NOMO-1 treated with DMSO at 0.1 percent for 48 hours (cell line): ENCODE results near the gene PRTN3.
A peak's percentile ranks its signal among the peaks of the same experiment; 100 is the strongest.
"Not testable (repeated sequence)": the region's sequence is repeated elsewhere in the genome, so short reads cannot be mapped to it uniquely, and the experiment has no call there.

Experiments used
- DNase-seq: peaks from one replicate; lab custom pipeline; 2025; ENCODE audit not compliant: unreplicated experiment; lab: John Stamatoyannopoulos, UW

The PRTN3 gene

GRCh38 chr19:877992-878660 is 37.3 kb downstream of the PRTN3 start:
- not testable (repeated sequence) for DNase-seq

DNA sequence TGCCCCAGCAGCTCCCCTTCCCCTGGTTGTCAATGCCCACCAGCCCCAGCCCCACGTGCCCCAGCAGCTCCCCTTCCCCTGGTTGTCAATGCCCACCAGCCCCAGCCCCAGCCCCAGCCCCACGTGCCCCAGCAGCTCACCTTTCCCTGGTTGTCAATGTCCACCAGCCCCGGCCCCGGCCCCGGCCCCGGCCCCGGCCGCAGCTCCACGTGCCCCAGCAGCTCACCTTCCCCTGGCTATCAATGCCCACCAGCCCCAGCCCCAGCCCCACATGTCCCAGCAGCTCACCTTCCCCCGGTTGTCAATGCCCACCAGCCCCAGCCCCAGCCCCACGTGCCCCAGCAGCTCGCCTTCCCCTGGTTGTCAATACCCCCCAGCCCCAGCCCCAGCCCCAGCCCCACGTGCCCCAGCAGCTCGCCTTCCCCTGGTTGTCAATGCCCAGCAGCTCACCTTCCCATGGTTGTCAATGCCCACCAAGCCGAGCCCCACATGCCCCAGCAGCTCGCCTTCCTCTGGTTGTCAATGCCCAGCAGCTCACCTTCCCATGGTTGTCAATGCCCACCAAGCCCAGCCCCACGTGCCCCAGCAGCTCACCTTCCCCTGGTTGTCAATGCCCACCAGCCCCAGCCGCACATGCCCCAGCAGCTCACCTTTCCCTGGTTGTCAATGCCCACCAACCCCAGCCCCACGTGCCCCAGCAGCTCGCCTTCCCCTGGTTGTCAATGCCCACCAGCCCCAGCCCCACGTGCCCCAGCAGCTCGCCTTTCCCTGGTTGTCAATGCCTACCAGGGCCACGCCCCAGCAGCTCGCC is 38.2 kb downstream of the PRTN3 start:
- DNase-seq: not testable (repeated sequence)

DNA sequence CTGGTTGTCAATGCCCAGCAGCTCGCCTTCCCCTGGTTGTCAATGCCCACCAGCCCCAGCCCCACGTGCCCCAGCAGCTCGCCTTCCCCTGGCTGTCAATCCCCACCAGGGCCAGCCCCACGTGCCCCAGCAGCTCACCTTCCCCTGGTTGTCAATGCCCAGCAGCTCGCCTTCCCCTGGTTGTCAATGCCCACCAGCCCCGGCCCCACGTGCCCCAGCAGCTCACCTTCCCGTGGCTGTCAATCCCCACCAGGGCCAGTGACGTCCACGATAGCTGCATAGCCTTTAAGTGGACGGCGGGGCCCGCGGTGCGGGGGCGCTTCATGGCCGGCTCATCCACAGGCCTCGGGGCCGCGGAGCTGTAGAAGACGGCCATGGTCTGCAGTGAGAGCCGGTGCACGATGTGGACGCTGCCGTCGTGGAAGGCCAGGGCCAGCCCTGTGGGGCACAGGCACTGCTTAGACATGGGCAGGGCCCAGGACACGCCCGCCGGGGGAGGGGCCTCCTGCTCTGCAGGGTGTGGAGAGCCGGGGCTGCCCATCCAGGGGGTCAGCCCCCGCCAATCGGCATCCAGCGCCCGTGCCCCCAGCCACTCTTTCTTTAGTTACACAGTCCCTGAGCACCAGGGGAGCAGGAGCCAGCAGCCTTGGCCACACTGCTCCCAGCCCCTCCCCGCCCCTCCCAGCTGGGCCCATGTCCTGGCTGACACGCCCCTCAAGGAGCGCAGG is 39.1 kb downstream of the PRTN3 start:
- DNase-seq: no peak

GRCh38 chr19:881385-882071 is 40.7 kb downstream of the PRTN3 start:
- DNase-seq: no peak

DNA sequence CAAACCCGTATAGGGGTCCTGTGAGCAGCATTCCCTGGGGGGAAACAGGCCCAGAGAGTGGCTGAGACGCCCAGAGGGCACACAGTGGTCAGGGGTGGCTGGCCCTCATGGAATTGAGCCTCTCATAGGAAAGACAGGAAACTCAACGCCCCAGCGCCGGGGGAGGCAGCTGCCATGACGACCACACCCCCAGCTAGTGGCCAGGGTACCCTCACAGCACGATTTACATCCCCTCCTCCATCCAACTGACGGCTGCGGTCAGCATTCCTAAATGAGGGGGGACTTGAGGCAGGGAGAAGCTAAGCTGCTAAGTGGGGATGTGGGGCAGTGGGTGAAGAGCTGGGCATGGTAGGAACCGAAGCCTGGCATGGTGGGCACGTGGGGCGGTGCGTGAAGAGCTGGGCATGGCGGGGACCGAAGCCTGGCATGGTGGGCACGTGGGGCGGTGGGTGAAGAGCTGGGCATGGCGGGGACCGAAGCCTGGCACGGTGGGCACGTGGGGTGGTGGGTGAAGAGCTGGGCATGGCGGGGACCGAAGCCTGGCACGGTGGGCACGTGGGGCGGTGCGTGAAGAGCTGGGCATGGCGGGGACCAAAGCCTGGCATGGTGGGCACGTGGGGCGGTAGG is 42.2 kb downstream of the PRTN3 start:
- DNase-seq: no peak

DNA sequence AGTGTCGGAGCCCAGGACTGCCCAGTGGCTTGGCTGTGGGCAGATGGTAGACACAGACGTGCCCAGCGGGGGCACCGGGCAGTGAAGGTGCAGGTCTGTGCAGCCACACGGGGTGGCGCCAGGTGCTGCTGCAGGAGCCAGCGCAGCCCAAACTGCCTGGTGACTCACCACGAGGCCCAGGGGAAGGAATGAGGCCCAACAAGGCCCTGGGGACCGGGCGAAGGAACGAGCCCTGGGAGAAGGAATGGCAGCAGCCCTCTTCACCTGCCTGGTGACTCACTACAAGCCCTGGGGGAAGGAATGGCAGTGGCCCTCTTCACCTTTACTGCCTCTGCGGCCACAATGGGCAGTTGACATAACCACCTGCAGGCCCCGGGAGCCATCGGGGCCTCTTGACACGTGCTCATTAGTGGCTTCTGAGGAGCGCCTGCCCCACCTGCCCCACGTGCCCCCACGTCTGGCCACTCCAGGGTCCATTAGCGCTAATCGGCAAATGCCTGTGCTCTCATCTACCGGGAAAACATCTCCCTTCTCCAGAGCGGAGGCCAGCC is 42.9 kb downstream of the PRTN3 start:
- DNase-seq: no peak

DNA sequence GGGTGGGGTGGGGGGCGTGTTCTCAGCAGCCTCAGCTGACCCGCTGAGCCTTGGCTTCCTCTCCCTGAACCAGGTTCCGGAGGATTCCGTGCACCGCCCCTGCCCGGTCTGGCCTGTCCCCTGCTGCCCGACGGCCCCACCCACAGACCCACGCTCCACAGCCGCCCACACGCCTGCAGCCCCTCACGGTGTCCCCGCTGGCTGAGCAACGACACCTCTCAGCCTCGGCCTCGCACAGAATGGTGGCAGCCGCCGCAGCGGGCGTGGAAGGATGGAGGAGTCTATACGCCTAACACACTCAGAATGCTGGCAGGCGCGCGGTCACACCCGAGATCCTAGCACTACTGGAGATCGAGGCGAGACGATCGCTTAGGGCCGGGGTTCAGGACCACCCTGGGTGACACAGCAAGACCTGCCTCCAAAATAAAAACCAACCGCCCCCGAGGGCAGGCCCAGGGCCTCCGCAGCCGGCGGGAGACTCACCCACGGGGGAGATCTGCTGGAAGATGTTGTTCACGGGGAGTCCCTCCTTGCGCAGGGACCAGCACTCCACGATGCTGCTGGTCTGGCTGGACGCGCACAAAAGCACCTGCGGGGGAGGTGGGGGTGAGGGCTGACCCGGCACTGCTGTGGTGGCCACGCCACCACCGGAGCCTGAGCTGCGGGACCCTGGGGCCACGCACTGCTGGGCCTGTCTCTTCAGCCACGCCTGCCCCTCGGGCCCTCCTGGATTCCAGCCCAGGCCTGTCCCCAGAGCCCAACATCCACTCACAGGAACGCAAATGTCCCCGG is 43.8 kb downstream of the PRTN3 start:
- DNase-seq: no peak

- DNase-seq: no peak
These were observed 44.9 kb downstream of the PRTN3 start for GRCh38 chr19:885536-886224.

DNA sequence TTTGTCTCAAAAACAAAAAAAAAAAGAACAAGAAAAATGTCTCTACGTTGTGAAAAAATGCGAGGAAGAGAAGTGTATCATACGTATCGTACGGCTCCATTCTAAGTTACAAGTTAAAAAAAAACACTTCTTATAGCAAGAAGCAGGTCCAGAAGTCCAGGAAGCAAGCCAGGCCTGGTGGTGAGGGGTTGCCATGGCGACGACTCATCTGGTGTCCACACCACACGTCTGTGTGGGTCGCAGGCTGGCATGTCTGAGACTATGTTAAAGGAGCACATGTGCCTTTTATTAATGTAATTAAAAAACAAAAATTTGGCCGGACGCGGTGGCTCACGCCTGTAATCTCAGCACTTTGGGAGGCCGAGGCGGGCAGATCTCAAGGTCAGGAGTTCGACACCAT is 46.3 kb downstream of the PRTN3 start:
- no peak for DNase-seq

GRCh38 chr19:887599-887998 is 46.8 kb downstream of the PRTN3 start:
- no peak for DNase-seq

GRCh38 chr19:888581-889385 is 48.0 kb downstream of the PRTN3 start:
- no peak for DNase-seq

DNA sequence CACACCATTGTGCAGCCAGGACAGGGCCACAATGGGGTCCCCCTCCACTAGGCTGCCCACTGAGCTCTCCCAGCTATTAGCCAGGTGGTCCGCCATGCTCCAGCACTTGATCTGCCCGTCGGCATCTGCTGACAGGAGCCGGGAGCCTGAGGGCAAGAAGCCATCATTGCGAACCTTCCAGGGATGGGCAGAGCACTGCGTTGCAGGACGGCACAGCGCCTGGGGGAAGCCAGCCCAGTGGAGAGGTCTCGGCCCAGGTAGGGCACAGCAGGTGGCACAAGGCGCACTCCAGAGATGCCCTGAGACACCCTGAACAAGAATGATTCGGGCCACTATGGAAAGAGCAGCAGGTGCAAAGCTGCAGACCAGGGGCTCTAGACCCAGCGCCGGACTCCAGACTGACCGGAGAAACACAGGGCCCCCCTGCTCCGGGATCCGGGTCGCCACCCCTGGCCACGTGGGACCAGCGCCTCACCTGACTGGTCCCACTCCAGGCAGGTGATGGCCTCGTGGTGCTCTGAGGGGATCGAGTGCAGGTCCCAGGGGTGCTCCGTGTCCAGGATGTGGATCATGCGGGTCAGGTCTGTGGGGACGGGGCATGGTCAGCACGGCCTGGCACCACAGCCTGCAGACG is 49.0 kb downstream of the PRTN3 start:
- no peak for DNase-seq

DNA sequence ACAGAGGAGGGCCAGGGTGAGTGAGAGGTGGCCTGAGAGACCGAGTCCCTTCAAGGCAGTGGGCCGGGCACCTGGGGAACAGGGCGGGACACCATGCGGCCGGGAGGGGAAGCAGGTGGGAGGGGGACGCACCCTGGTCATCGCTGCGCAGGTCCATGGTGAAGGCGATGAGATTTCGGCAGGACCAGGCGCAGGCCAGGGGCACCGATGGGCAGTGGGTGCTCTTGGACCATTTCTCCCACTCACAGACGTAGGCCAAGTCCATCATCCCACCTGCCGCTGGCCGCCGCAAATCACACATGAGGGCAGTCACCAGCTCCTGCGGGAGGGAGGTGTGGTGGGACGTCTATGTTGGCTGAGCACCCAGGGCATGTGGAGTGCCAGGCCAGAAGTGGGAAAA is 50.0 kb downstream of the PRTN3 start:
- DNase-seq: no peak

DNA sequence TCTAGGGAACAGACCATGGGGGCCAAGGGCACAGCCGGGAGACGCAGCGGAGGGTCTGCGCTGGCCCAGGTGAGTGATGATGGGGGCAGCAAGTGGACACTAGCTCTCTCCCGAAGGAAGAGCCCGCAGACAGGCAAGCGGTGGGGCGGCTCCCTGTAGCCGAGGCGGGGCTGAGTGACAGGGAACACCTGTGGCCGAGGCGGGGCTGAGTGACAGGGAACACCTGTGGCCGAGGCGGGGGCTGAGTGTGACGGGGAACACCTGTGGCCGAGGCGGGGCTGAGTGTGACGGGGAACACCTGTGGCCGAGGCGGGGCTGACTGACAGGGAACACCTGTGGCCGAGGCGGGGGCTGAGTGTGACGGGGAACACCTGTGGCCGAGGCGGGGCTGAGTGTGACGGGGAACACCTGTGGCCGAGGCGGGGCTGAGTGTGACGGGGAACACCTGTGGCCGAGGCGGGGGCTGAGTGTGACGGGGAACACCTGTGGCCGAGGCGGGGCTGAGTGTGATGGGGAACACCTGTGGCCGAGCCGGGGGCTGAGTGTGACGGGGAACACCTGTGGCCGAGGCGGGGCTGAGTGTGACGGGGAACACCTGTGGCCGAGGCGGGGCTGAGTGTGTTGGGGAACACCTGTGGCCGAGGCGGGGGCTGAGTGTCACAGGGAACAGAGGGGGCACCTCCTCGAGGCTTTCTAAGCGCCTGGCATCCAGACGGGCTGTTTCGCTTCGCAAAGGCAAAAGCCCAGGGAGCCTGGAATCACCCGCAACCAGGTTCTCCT is 50.8 kb downstream of the PRTN3 start:
- not testable (repeated sequence) for DNase-seq

GRCh38 chr19:892243-892893 is 51.6 kb downstream of the PRTN3 start:
- DNase-seq: no peak

GRCh38 chr19:892894-893689 is 52.3 kb downstream of the PRTN3 start, which contains the start of the genes MED16 and RNU6-9:
MED16 (minus strand) TSS chr19:893187; CDS start chr19:891131, 2,056 bp downstream.
RNU6-9 (plus strand) TSS chr19:893484.
- peak; percentile 90 for DNase-seq
